Motor neuron (in vitro differentiated cells): ENCODE data around the gene HOXD9. TPM values are rescaled to one million over a fixed set of nuclear protein-coding genes. Genes with fewer than 3 reads are reported as not detected.

ENCODE experiments used
- ATAC-seq, 8 experiments: fragments of 200-7000 bp; cut with Tn5 transposase; replicated peaks in 6 of 8; 2 replicates each; pipeline ENCODE4 v1.8.0; 2021; ENCODE audit warnings: mild to moderate bottlenecking in 8 of 8, moderate library complexity in 8 of 8
- H3K27ac ChIP-seq, 2 donors: fragments of 250-450 bp; sonication (Bioruptor Pico); 2 replicates each; pipeline ENCODE4 v1.9.0; 2021; ENCODE audit warnings: antibody characterized with exemption in 2 of 2, mild to moderate bottlenecking in 2 of 2, moderate library complexity in 1 of 2
- H3K4me1 ChIP-seq, 2 donors: fragments of 250-450 bp; sonication (Bioruptor Pico); replicated peaks in 1 of 2; 2 replicates each; pipeline ENCODE4 v1.6.1; 2021; ENCODE audit warnings: antibody characterized with exemption in 2 of 2, mild to moderate bottlenecking in 2 of 2, moderate library complexity in 1 of 2
- H3K4me3 ChIP-seq, 5 donors: fragments of 250-450 bp; sonication (Bioruptor Pico); 2 replicates each; pipeline ENCODE4 v1.9.0; 2021; ENCODE audit warnings: antibody characterized with exemption in 5 of 5, mild to moderate bottlenecking in 5 of 5, moderate library complexity in 4 of 5
- WGBS, 10 experiments: fragments of 450-650 bp; shearing (Covaris generic); methylation state at CpG; one replicate each; pipeline ENCODE4 v1.0.0; 2022; 5-methylcytosine and 5-hydroxymethylcytosine counted together
- in situ Hi-C, 9 experiments: fragments of 400-800 bp; cut with MboI; loops; one replicate each; pipeline ENCODE4 v1.15.0; 2021; ENCODE audit warnings: low sequenced_read_pairs in 9 of 9, low pct_unique_long_range_greater_than_20kb in 2 of 9; ENCODE audit not compliant: unreplicated experiment in 9 of 9
- total RNA-seq, 8 experiments: library from RNA; unstranded; fragments of 300-600 nt; gene quantifications; 2 replicates each; pipeline versions ENCODE4 v1.2.3 to v1.2.4, GENCODE V29; 2022

The HOXD9 gene
- total RNA-seq, 8 experiments from 2014 or later, result 2.9 to 11.9 (median 5.7) TPM

GRCh38 chr2:176170602-176171305, 48.2 kb downstream of the HOXD9 start:
- H3K4me1 ChIP-seq, result peaks cover 51 to 74% of the 10 kb centered on the region in 2 donors
- peak overlapping the region; percentile 94 to 95 for H3K27ac ChIP-seq
- in situ Hi-C loops, result no loop called here
- peak in 7 of 8 experiments; percentile 35 to 78 (median 52) for ATAC-seq
- 13 to 100% (median 17%) methylated on average over 1 of the region's 1 CpG; no CpG with 5 or more reads in 7 of the 10 experiments for WGBS, 10 experiments
- peak overlapping the region in 4 of 5 donors; percentile 32 to 50 (median 44) for H3K4me3 ChIP-seq

GRCh38 chr2:176171351-176172006, 49.0 kb downstream of the HOXD9 start:
- ATAC-seq, result peak in 5 of 8 experiments; percentile 33 to 41 (median 38)
- in situ Hi-C loops, result no loop called here
- peaks cover 51 to 74% of the 10 kb centered on the region in 2 donors for H3K4me1 ChIP-seq
- peak overlapping the region; percentile 28 to 50 (median 39) for H3K4me3 ChIP-seq
- 0 to 5% (median 2%) methylated on average over 1 to 19 of the region's 51 CpGs; no CpG with 5 or more reads in 6 of the 10 experiments for WGBS, 10 experiments
- H3K27ac ChIP-seq, result peak overlapping the region; percentile 94 to 95

GRCh38 chr2:176172007-176172894, 49.7 kb downstream of the HOXD9 start:
- in situ Hi-C loops, result no loop called here
- Histone ChIP-seq H3K4me1 (peaks cover 54 to 77% of the 10 kb centered on the region in 2 donors), H3K27ac (peak overlapping the region; percentile 94 to 95), H3K4me3 (peak overlapping the region; percentile 28 to 50 (median 39))
- WGBS, 10 experiments, result 0 to 100% (median 53%) methylated on average over 1 to 14 of the region's 60 CpGs; no CpG with 5 or more reads in 2 of the 10 experiments
- ATAC-seq, result no peak

DNA sequence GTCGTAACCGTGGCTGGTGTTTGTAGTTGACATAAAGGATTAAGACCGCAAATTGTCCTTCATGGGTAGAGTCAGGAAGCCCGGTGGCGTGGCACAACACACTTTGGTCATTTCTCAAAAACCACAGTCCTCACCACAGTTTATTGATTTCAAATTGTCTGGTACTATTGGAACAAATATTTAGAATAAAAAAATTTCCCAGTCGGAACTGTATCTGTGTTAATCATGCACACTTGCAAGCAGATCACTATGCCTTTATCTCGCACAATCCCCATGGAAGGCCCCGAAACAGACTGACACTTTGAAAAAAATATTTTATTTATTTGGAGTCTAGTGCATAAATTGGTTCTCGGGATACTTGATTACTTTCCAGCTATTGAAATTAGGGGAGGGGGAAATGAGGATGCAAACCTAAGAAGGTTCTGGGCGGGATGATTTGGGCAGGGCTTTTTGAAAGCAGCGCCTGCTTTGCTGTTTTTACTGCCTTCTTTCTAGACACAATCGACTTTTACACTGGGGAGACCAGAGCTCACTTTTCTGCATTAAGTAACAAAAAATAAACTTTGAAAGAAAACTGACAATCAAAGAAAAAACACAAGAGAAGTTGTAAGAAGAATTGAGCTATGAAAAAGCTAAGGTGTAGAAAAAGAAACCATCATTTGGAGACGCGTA, 50.5 kb downstream of the HOXD9 start:
- WGBS, 10 experiments, result 2 to 100% (median 11%) methylated on average over 3 to 14 of the region's 14 CpGs; no CpG with 5 or more reads in 1 of the 10 experiments
- Histone ChIP-seq H3K4me1 (peaks cover 57 to 81% of the 10 kb centered on the region in 2 donors), H3K27ac (peak overlapping the region; percentile 94 to 95), H3K4me3 (peak overlapping the region; percentile 28 to 50 (median 39))
- ATAC-seq, result no peak
- in situ Hi-C loops, result no loop called here

DNA sequence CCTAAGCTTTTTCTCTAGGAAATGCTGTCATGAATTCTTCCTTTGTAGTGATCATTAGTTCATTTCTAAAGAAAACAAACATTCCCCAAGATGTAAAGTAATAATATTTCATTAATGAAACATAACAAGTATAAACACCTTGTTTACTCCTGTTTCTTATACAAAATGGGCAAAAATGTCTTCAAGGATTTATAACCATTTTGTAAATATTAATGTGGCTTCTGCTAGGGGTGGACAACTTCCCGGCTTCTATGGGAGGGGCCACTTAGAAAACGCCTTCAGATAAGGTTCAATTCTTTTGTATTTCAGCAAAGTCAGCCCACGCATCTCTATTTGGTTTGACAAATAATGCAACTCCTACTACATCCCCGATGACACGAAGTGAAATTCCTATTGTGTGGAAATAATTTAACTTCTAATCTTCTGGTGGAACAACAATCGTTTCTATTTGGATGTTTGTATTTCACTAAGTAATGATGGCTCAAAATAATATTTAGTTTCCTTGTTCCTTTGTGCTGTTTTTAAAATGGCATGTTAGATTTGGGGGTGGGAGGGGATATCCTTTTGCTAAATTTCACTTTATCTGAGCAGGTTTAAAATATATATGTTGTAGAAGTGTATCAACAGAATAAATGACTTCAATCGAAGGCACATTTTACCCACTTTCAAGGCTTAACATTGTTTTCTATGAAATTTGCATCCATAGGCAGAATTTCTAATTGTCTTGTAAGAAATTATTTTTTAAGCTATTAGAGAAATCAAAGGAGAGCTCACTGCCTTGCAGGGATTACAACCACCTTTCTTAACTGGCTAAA, 51.3 kb downstream of the HOXD9 start:
- WGBS, 10 experiments, result 0 to 91% (median 0%) methylated on average over 1 to 7 of the region's 7 CpGs
- Histone ChIP-seq H3K4me3 (peak overlapping the region; percentile 28 to 50 (median 39)), H3K4me1 (peaks cover 58 to 79% of the 10 kb centered on the region in 2 donors), H3K27ac (peak overlapping the region; percentile 94 to 95)
- ATAC-seq, result no peak
- in situ Hi-C loops, result no loop called here

DNA sequence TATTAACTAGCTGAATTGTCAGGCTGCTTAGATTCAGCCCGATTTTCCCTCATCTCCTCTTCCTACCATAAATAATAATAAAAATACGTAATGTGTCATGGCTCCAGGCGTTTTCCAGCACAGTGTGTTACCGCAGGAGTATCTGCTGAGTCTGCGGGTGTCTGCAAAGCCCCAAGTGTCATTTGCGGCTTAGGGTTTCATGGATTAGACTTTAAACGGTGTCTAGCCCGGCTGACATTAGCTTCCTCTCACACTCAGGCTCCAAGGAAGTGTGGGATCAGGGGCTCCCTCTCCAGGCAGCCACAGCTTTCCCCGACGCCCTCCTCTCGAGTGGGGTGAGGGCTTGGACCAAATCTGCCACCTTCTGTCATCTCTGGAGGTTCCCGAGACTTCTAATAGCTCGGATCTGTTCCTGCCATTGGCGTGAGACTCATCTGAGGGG, 51.9 kb downstream of the HOXD9 start:
- ATAC-seq, result peak in 5 of 8 experiments; percentile 26 to 40 (median 35)
- 0 to 96% (median 6%) methylated on average over 3 to 8 of the region's 14 CpGs; no CpG with 5 or more reads in 1 of the 10 experiments for WGBS, 10 experiments
- peak overlapping the region; percentile 28 to 50 (median 39) for H3K4me3 ChIP-seq
- peak overlapping the region; percentile 94 to 95 for H3K27ac ChIP-seq
- in situ Hi-C loops, result no loop called here
- H3K4me1 ChIP-seq, result peaks cover 58 to 73% of the 10 kb centered on the region in 2 donors

Other genes with a start within 250 kb of the HOXD9 start
- 10 to 100 TPM; 12.4 to 51.7 (median 34.9) TPM for gene LNPK, start 120.5 kb upstream of the HOXD9 start, total RNA-seq
- gene EVX2, start 38.8 kb upstream of the HOXD9 start, total RNA-seq, result under 1 TPM in 7 of 8 experiments, not detected in 1; 0.04 to 0.21 (median 0.09) TPM
- gene HOXD13, start 30.0 kb upstream of the HOXD9 start, total RNA-seq, result 1 to 10 TPM in 1 of 8 experiments, under 1 TPM in 5, not detected in 2; 0.05 to 7.1 (median 0.28) TPM
- gene HOXD12, start 22.9 kb upstream of the HOXD9 start, total RNA-seq, result 1 to 10 TPM in 1 of 8 experiments, under 1 TPM in 2, not detected in 5; 0.13 to 1.2 (median 0.33) TPM
- gene HOXD11, start 15.4 kb upstream of the HOXD9 start, total RNA-seq, result 10 to 100 TPM in 1 of 8 experiments, under 1 TPM in 2, not detected in 5; 0.42 to 38.1 (median 0.52) TPM
- gene HOXD10, start 5.9 kb upstream of the HOXD9 start, total RNA-seq, result 10 to 100 TPM in 1 of 8 experiments, 1 to 10 TPM in 1, under 1 TPM in 4, not detected in 2; 0.11 to 22.3 (median 0.61) TPM
- gene HOXD8, start 7.0 kb downstream of the HOXD9 start, total RNA-seq, result 10 to 100 TPM; 18.1 to 45.0 (median 28.9) TPM
- 10 to 100 TPM in 7 of 8 experiments, 1 to 10 TPM in 1; 6.6 to 51.2 (median 20.2) TPM for gene HOXD4, start 28.8 kb downstream of the HOXD9 start, total RNA-seq
- 10 to 100 TPM in 6 of 8 experiments, 1 to 10 TPM in 2; 8.9 to 47.6 (median 22.3) TPM for gene HOXD3, start 34.6 kb downstream of the HOXD9 start, total RNA-seq
- gene HOXD1, start 65.9 kb downstream of the HOXD9 start, total RNA-seq, result 1 to 10 TPM in 7 of 8 experiments, under 1 TPM in 1; 0.43 to 6.2 (median 2.6) TPM
- 10 to 100 TPM; 46.0 to 69.5 (median 59.2) TPM for gene MTX2, start 146.7 kb downstream of the HOXD9 start, total RNA-seq